HG02943 (cell line): ENCODE results near the gene ZBTB40.

Experiments used
- ATAC-seq: cut with Tn5 transposase; IDR thresholded peaks from one replicate; pipeline ENCODE4 v1.9.1; 2021; ENCODE audit warnings: mild to moderate bottlenecking, low read depth, moderate library complexity; ENCODE audit not compliant: unreplicated experiment

ZBTB40 gene

GRCh38 chr1:22420455-22421053 is 31.1 kb upstream of the ZBTB40 start:
- no peak for ATAC-seq

GRCh38 chr1:22426781-22427180 is 24.9 kb upstream of the ZBTB40 start:
- no peak for ATAC-seq

GRCh38 chr1:22428672-22429071 is 23.0 kb upstream of the ZBTB40 start:
- no peak for ATAC-seq

- no peak for ATAC-seq
Observed at GRCh38 chr1:22431965-22432364, 19.7 kb upstream of the ZBTB40 start.

GRCh38 chr1:22434717-22435116 is 16.9 kb upstream of the ZBTB40 start:
- ATAC-seq, result no peak

GRCh38 chr1:22436948-22437347 is 14.7 kb upstream of the ZBTB40 start:
- no peak for ATAC-seq

- ATAC-seq, result no peak
Observed at GRCh38 chr1:22437573-22437972, 14.1 kb upstream of the ZBTB40 start.

- no peak for ATAC-seq
Observed at GRCh38 chr1:22440582-22440981, 11.1 kb upstream of the ZBTB40 start.

GRCh38 chr1:22442212-22442894 is 9.3 kb upstream of the ZBTB40 start:
- ATAC-seq, result no peak

- ATAC-seq, result no peak
Observed at GRCh38 chr1:22443332-22443731, 8.3 kb upstream of the ZBTB40 start.

GRCh38 chr1:22444856-22445255 is 6.8 kb upstream of the ZBTB40 start:
- ATAC-seq, result no peak

GRCh38 chr1:22447621-22448111 is 4.0 kb upstream of the ZBTB40 start:
- no peak for ATAC-seq

GRCh38 chr1:22449636-22450035 is 2.0 kb upstream of the ZBTB40 start:
- no peak for ATAC-seq

- no peak for ATAC-seq
Observed at GRCh38 chr1:22450351-22451021, 1.2 kb upstream of the ZBTB40 start.

GRCh38 chr1:22452481-22452957 is 868 bp downstream of the ZBTB40 start:
- ATAC-seq, result peak; percentile 6

GRCh38 chr1:22453181-22453580 is 1.5 kb downstream of the ZBTB40 start:
- no peak for ATAC-seq

- ATAC-seq, result no peak
Observed at GRCh38 chr1:22454476-22455056, 2.9 kb downstream of the ZBTB40 start.

- no peak for ATAC-seq
Observed at GRCh38 chr1:22457345-22457744, 5.7 kb downstream of the ZBTB40 start.

GRCh38 chr1:22457836-22458235 is 6.2 kb downstream of the ZBTB40 start:
- no peak for ATAC-seq

GRCh38 chr1:22461100-22461499 is 9.4 kb downstream of the ZBTB40 start:
- no peak for ATAC-seq
